MM.1S (cell line): ENCODE measurements around the gene RPS14.

Source experiments
- EZH2phosphoT487 ChIP-seq: fragments of 300-600 bp; sonication (generic); IDR thresholded peaks from 2 replicates; pipeline ENCODE4 v1.6.1; 2018; ENCODE audit warnings: antibody characterized with exemption, low read length
- TF ChIP-seq, protein P1 (sequence below): fragments of 300-600 bp; sonication (generic); IDR thresholded peaks from 2 replicates; pipeline ENCODE4 v1.5.1; 2016; ENCODE audit warnings: antibody characterized with exemption, low read length, mixed read lengths

DNA sequence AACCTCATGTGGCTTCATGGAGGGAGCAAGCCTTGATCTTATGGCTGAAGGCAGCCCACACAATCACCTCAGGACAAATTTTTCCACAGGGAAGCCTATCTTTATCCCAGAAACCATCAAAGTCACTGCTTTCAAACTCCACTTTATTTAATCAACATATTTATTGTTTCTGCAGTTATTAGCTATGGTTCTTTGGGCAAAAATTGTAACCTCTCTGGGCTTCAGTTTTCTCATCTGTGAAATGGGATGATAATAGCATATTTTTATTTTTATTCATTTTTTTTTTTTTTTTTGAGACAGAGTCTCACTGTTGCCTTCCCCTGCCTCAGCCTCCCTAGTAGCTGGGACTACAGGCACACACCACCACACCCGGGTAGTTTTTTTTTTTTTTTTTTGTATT lies 2.1 kb upstream of the RPS14 start:
- TF ChIP-seq, protein P1, sequence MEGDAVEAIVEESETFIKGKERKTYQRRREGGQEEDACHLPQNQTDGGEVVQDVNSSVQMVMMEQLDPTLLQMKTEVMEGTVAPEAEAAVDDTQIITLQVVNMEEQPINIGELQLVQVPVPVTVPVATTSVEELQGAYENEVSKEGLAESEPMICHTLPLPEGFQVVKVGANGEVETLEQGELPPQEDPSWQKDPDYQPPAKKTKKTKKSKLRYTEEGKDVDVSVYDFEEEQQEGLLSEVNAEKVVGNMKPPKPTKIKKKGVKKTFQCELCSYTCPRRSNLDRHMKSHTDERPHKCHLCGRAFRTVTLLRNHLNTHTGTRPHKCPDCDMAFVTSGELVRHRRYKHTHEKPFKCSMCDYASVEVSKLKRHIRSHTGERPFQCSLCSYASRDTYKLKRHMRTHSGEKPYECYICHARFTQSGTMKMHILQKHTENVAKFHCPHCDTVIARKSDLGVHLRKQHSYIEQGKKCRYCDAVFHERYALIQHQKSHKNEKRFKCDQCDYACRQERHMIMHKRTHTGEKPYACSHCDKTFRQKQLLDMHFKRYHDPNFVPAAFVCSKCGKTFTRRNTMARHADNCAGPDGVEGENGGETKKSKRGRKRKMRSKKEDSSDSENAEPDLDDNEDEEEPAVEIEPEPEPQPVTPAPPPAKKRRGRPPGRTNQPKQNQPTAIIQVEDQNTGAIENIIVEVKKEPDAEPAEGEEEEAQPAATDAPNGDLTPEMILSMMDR = no peak
- no peak for TF ChIP-seq EZH2phosphoT487
